ENCODE measurements around the gene MSANTD1. TPM values are rescaled to one million over a fixed set of nuclear protein-coding genes. Genes with fewer than 3 reads are reported as not detected.

MSANTD1 gene
- total and polyA plus RNA-seq, 10 of the 15 experiments (the other 5 are each of a cell fraction or from before 2014, with no cell fraction given): 0.07 to 0.87 (median 0.22) TPM; not detected in 2

DNA sequence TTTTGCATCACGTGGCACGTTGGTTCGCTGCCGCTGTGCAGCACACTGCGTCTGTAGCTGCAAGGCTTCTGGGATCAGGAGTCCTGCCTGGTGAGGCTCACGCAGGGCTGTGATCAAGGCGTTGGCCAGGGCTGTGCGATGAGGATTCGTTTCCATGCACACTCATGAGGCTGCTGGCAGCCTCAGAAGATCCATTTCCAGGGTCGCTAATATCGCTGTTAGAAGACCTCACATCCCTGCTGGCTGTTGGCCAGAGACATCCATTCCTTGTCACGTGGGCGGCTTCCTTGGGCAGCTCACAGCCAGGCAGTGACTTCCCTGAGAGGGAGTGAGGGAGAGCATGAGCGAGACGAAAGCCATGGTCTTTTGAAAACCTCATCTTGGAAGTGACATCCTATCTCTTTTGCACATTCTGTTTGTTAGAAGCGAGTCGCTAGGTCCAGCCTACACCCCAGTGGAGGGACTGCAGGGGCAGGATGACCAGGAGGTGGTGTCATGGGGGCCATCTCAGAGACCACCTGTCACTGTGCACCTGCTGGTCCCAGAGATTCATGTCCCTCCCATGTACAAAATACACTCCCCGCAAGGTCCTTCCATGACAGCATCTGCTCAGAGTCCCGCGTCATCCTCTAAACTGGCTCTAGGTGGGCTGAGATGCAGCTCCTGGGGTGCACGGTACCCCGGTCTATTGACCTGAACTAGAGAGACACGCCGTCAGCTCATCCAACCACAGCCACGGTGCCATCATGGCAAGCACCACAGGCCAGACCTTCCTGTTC, 56.1 kb downstream of the MSANTD1 start:
- H3K4me3 ChIP-seq: no peak overlapping the region
- H2AFZ ChIP-seq (ENCODE audit: control insufficient read depth, low read depth, low read length): no peak overlapping the region
- SMC1A ChIA-PET (ENCODE audit: uncharacterized antibody, unreplicated experiment): interaction anchor here (2.2 kb wide), 1 partner anchor 41 kb away, joined by 8 read pairs; no protein-coding TSS in a partner anchor
- RAD21 ChIA-PET (ENCODE audit: unreplicated experiment): no interaction called here
- H3K27me3 ChIP-seq (replicated peaks in 1 of 2; ENCODE audit: control insufficient read depth in 2 of 2, insufficient read depth in 2 of 2, low read length in 1 of 2): no peaks in the 10 kb centered on the region
- peaks cover 16% of the 10 kb centered on the region for H3K4me1 ChIP-seq (ENCODE audit: control insufficient read depth, insufficient read depth, low read length)
- in situ Hi-C loops (cut with MboI) (no loop called here), intact Hi-C loops (cut with micrococcal nuclease; ENCODE audit: unreplicated experiment) (no loop called here)
- no peak overlapping the region for H3K4me2 ChIP-seq (ENCODE audit: control insufficient read depth, insufficient read depth)
- H3K9ac ChIP-seq (ENCODE audit: control insufficient read depth, insufficient read depth, low read length): no peak overlapping the region
- H3K27ac ChIP-seq (ENCODE audit: control insufficient read depth, insufficient read depth): no peak overlapping the region
- DNase-seq (ENCODE audit: low read depth, low spot score) (no peak), ATAC-seq (no peak), FAIRE-seq (no peak)
- POLR2A ChIA-PET: no interaction called here
- H3K79me2 ChIP-seq (ENCODE audit: control insufficient read depth, insufficient read depth, low read length): no peaks in the 10 kb centered on the region
- H4K20me1 ChIP-seq (ENCODE audit: control insufficient read depth, insufficient read depth): no peaks in the 10 kb centered on the region
- CTCF ChIA-PET: no interaction called here
- no TSS peak for BruUV-seq (replicated peaks)
- no peaks in the 10 kb centered on the region for H3K36me3 ChIP-seq (ENCODE audit: control insufficient read depth in 2 of 2, insufficient read depth in 2 of 2, low read length in 1 of 2)
- TF ChIP-seq CTCF (IDR thresholded peaks at IDR 0.05 in 2 of 3, conservative IDR thresholded peaks at IDR 0.05 in 1 of 3; ENCODE audit: control insufficient read depth in 2 of 3, extremely low read depth in 1 of 3, insufficient read depth in 1 of 3, low read depth in 3 of 3, low read length in 3 of 3): no peak
- no peak for TF ChIP-seq LARP7 (IDR thresholded peaks at IDR 0.05)
- TF ChIP-seq, protein P1, sequence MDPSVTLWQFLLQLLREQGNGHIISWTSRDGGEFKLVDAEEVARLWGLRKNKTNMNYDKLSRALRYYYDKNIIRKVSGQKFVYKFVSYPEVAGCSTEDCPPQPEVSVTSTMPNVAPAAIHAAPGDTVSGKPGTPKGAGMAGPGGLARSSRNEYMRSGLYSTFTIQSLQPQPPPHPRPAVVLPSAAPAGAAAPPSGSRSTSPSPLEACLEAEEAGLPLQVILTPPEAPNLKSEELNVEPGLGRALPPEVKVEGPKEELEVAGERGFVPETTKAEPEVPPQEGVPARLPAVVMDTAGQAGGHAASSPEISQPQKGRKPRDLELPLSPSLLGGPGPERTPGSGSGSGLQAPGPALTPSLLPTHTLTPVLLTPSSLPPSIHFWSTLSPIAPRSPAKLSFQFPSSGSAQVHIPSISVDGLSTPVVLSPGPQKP (IDR thresholded peaks at IDR 0.05; ENCODE audit: low read depth, low read length): no peak
- TF ChIP-seq POLR2AphosphoS5 (IDR thresholded peaks at IDR 0.05; ENCODE audit: low read length): no peak
- TF ChIP-seq MYB (IDR thresholded peaks at IDR 0.05; ENCODE audit: borderline replicate concordance, low read depth, low read length): no peak
- TF ChIP-seq TCF3 (IDR thresholded peaks at IDR 0.05; ENCODE audit: borderline replicate concordance, insufficient read depth, low read depth, low read length): no peak
- TF ChIP-seq, protein P2, sequence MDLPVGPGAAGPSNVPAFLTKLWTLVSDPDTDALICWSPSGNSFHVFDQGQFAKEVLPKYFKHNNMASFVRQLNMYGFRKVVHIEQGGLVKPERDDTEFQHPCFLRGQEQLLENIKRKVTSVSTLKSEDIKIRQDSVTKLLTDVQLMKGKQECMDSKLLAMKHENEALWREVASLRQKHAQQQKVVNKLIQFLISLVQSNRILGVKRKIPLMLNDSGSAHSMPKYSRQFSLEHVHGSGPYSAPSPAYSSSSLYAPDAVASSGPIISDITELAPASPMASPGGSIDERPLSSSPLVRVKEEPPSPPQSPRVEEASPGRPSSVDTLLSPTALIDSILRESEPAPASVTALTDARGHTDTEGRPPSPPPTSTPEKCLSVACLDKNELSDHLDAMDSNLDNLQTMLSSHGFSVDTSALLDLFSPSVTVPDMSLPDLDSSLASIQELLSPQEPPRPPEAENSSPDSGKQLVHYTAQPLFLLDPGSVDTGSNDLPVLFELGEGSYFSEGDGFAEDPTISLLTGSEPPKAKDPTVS (IDR thresholded peaks at IDR 0.05; ENCODE audit: low read depth, low read length): no peak
- no peak for TF ChIP-seq IRF4 (IDR thresholded peaks at IDR 0.05; ENCODE audit: low read depth, low read length)
- TF ChIP-seq RB1 (IDR thresholded peaks at IDR 0.05; ENCODE audit: borderline replicate concordance): no peak
- H3K9me3 ChIP-seq (replicated peaks; ENCODE audit: control insufficient read depth, insufficient read depth, low read length): no peaks in the 10 kb centered on the region
- 62% methylated on average over 25 of the region's 25 CpGs for WGBS (ENCODE audit: insufficient coverage, insufficient replicate concordance, low lambda C conversion rate, missing lambda C conversion rate)
